ENCODE data around the gene HAS3. TPM values are rescaled to one million over a fixed set of nuclear protein-coding genes. Genes with fewer than 3 reads are reported as not detected.

The HAS3 gene
- polyA plus RNA-seq, 4 donors: 3.5 to 4.9 (median 4.5) TPM

DNA sequence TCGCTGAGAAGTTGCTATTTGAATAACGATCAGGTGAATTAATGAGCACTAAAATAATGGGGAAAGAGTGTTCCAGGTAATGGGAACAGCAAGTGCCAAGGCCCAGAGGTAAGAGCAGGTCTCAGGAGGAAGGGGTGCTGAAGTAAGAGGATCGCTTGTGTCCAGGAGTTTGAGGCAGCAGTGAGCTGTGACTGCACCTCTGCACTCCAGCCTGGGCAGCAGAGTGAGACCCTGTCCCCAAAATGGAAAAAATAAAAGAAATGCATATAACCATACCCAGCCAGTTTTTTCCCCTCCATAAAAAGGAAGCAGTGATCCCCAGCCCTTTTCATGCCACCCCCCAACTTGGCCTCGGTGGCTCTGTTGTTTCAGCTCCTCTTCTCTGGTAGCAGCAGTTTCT is 16.8 kb upstream of the HAS3 start:
- DNase-seq (ENCODE audit: low read depth in 4 of 4, low spot score in 3 of 4): no peak

DNA sequence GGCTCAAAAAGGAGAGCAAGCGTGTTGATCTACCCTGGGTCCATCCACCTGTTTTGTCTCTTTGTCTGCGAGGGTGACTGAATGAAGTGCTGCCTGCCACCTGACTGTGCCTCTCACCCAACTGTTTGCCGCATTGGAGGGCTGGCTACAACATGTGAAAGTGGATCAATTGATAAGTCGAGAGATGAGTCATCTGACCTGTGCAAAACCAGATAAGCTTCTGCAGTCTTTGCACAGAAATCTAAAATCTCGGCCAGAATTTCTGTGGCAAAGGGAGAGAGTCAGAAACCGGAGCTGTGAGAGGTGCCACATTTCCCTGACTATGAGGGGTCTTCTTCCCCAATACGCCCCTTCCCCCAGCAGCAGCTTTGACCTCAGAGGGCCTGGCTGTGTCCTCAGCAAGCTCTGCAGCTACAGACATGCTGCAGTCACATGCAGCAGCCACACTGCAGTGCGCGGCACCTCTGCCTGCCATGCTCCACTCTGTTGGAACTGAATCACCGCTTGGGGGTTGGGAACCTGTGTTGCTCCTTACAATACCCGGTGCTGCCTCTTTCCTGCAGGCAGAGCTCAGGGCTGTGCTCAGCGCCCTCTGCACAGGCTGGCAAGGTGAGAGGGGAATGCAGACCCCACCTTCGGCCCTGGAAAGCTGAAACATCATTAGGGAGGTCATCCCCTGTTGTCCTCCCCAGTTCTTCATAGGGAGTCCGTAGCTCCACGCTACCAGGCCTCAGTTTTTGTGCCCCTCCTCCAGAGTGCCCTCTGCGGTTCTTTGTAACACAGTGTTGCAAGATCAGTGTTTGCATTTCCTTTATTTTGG is 16.2 kb upstream of the HAS3 start:
- DNase-seq (ENCODE audit: low read depth in 4 of 4, low spot score in 3 of 4): no peak

DNA sequence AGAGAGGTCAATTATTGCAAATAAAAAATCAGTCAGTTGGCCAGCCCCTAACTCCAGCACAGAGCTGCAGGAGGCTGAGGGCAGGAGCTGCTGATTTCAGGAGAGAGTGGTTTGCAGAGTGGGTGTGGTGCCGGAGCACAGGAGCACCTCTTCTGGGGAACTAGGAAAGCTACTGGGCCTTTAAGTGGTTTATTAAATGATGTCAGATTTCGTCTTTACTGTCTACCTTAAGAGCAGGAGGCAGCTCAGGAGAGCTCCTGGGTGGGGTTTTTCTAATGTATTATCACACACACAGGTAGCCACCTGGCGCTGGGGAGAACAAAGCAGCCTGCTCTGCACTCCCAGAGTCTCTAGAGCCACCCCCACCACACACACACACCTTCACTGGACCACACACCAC is 11.5 kb upstream of the HAS3 start:
- DNase-seq (ENCODE audit: low read depth in 4 of 4, low spot score in 3 of 4): no peak

DNA sequence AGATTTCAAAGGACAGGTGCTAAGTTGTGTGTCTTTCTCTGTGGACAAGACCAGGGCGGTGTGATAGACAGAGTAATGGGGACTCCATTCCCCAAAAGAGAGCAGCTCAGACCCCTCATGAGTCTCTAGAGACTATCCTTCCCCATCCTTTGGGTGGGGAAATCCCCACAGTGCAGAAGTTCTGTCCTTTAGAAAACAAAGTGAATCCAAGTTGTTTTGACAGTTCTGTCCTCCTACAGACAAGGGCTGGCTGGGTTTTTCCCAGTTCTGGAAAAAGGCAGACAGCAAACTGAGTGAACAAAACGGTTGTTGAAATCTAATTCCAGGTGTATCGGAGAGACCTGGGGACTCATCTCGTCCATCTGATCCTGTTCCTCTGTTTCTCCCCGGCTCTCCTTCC is 11.0 kb upstream of the HAS3 start:
- no peak for DNase-seq (ENCODE audit: low read depth in 4 of 4, low spot score in 3 of 4)

DNA sequence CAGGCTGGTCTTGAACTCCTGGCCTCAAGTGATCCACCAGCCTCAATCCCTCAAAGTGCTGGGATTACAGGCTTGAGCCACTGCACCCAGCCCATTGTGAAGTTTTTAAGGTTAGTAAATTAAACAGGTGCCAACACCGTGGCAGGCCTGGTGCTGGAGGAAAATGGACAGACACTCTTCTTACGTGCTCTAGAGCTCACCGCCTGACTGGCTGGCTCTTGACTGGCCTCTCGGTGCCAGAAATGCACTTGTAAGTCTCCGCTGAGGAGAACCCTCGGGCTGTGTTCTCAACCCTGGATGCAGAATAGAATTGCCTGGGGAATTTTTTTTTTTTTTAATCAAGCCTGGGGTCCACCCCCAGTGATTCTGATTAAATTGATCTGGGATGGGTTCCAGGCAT is 10.3 kb upstream of the HAS3 start:
- DNase-seq (ENCODE audit: low read depth in 4 of 4, low spot score in 3 of 4): no peak

DNA sequence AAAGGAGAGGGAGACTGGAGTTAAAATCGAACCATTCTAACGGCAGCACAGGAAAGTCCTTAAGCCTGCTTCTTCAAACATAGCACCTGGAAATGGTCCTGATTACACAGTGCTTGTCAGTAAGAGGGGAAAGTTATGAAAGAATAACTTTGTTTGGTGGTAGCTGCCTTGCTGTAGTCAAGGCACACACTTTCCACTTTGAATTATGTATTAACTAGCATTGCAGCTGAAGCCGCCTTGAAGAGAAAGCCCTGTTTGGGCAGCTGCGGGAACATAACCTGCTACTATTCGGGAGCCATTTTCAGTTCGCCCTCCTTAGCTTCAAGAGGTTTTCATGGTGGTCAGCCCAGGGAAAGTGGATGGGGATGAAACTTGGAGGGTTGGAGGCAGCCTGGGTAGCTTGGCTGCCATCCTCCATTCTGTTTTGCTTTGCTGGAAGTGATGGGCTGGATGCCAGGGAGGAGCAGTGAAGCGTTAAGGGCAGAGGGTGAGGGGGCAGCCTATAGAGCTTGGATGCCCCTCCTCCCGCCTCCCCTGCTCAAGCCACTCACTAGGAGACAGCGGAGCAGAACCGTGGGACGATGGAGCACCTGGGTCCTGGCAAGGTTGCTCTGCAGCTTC is 5.3 kb upstream of the HAS3 start:
- peak in 1 of 4 donors; percentile 55 for DNase-seq (ENCODE audit: low read depth in 4 of 4, low spot score in 3 of 4)

DNA sequence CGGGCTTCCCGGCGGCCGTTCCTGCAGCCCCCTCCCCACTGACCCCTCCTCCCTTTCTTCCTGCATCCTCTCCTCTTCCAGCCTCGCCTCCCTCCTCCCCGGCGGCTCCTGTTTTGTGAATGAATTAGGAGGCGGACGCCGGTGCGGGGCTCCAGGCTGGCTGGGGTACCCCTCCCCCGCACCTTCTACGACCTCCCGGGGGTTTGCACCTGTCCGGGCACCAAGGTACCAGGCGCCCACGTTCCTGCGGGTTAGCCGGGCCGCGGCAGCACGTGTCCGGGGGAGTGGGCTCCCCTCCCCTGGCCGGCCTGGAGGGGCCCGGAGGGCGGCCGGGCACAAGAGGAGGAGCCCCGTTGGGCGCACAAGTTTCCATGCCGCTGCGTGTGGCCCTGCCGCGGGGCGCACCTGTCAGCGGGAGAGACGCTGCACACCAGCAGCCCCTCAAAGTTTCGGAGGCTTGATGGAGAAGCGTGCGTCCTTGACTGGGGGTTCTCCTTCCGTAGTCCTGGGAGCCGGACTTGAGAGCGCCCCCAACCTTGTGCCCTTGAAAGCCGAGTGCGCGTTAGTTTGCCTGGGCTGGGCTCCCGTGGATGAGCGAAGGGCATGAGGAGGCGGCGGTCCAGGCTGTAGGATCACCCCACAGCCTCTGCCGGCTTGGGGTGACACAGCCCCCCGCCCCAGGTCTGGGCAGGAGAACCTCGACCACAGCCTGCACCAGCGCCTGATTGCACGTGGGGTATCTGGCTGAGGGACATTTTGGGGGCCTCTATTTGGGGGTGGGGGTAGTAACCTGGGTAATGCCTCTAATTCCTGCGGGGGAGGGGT is 1.2 kb downstream of the HAS3 start:
- no peak for DNase-seq (ENCODE audit: low read depth in 4 of 4, low spot score in 3 of 4)

DNA sequence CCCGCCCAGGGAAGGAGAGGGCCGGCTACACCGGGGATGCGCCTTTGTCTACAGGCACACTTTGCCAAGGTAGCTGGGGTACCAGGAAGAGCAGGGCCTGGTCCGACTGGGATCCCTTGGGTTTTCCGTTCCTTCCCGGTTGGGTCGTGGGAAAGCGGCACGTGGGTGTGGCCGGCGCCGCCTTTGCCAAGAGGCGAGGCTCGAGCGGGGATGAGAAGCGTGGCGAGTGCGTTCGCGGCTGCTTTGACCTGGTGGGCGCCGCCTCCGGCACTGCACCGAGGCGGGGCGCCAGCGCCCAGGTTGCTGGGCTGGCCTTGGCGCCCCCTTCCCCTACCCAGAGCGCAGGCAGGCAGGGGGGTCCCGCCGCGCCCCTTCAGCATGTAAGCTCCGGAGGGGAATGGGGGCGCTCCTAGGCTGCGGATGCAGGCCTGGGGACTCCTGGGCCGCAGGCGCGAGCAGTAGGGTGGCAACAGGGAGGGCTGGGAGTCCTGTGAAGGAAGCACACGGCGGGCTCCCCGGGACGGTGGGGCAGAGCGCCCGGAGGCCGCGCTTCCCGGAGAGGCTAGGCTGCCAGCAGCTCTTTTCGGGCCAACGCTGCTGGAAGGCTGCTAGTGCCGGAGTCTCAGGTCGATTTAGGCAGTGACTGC is 2.0 kb downstream of the HAS3 start:
- DNase-seq (ENCODE audit: low read depth in 4 of 4, low spot score in 3 of 4): no peak

DNA sequence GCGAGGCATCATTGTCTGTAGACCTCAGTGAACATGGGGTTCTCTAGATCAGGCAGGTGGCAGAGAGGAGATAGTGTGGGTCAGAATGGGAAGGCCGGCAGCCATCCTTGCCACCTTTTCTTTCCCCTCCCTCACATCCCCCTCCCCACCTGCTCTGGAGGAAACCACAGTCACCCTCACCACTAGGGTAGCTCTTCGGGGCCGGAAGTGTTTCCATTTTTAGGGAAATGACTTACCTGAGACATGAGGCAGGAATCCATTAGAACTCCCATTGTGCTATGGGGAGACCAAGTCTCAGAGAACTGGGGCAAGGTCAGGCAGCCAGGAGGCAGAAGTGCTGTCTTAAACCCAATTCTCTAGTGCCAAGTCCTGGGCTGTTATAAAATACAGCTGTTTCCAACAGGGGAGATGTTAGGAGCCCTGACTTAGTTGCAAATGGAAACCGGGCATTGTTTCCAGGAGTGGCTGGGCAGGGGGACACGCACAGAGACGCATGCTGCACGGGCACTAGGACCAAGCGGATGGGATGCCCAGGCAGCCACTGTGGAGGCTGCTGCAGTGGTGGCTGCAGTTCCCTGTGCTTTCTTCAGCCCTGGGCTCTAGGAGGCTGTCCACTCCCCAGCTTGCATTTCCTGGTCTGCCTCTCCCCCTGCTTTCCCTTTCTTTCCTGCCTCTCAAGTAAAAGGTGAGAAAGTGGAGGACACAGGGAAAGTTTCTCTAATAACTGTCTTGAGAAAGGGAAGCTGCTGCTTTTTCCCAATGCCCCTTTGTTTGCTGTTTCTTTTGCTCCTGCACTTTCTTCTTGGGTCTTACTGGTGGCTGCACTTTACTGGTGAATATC is 2.8 kb downstream of the HAS3 start:
- no peak for DNase-seq (ENCODE audit: low read depth in 4 of 4, low spot score in 3 of 4)

DNA sequence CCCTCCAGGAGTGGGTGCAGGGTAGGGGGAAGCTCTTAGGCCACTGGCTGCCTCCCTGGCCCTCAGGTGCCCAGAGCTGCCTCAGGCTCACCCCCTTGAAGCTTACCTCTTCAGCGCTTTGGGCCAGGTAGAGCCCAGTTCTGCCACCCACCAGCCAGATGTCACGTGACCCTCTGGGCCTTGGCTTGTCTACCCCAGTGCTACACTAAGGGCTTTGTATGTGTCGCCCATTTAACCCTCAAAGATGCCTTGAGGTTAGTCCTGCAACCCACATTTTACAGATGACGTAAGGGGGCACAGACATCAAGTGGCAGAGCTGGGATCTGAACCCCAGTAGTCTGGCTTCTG is 3.4 kb downstream of the HAS3 start:
- no peak for DNase-seq (ENCODE audit: low read depth in 4 of 4, low spot score in 3 of 4)

DNA sequence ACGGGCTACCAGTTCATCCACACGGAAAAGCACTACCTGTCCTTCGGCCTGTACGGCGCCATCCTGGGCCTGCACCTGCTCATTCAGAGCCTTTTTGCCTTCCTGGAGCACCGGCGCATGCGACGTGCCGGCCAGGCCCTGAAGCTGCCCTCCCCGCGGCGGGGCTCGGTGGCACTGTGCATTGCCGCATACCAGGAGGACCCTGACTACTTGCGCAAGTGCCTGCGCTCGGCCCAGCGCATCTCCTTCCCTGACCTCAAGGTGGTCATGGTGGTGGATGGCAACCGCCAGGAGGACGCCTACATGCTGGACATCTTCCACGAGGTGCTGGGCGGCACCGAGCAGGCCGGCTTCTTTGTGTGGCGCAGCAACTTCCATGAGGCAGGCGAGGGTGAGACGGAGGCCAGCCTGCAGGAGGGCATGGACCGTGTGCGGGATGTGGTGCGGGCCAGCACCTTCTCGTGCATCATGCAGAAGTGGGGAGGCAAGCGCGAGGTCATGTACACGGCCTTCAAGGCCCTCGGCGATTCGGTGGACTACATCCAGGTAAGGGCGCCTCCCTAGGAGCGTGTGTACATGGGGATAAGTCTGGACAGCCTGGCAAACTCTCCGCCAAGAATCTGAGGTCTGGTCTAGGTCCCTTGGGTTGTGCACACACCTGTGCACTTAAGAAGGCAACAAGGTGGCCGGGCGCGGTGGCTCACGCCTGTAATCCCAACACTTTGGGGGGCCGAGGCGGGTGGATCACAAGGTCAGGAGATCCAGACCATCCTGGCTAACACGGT is 4.2 kb downstream of the HAS3 start:
- DNase-seq (ENCODE audit: low read depth in 4 of 4, low spot score in 3 of 4): no peak

DNA sequence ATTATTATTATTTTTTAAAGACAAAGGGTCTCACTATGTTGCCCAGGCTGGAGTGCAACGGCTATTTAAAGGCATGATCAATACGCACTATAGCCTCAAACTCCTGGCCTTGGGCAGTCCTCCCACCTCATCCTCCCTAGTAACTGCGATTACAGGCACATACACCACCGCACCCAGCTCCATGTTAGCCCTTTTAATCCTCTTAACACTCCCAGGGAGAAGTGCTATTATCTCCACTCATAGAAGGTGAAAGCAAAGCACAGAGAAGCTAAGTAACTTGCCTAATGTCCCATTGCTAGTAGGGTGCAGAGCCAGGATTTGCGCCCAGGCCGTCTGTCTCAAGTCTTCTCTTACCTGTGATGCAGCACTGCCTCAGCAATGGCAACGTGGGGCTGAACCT is 5.0 kb downstream of the HAS3 start:
- DNase-seq (ENCODE audit: low read depth in 4 of 4, low spot score in 3 of 4): no peak

DNA sequence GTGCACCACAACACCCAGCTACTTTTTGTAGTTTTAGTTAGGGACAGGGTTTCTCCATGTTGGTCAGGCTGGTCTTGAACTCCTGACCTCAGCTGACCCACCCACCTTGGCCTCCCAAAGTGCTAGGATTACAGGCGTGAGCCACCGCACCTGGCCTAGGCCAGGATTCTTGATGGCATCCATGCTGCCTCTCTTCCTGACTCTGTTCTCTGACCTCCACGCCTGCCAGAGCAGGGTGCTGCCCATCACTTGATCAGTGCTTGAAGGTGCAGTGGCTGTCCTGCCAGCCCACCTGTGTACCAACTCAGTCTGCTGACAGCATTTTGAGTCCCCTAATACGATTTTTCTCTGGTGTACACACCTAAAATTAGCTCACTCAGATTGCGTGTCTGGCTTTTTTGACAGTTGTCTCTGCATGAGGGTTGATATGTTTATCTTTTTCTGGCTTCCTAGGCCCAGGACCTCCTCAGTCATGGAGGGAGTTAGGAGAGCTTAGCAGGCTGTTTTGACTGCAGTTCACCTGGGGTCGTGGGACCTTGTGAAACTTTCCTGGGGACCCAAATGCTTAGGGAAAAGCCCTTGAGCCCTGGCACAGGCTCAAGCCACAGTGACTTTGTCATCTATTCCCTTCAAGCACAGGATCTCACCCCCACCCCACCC is 5.9 kb downstream of the HAS3 start:
- no peak for DNase-seq (ENCODE audit: low read depth in 4 of 4, low spot score in 3 of 4)

DNA sequence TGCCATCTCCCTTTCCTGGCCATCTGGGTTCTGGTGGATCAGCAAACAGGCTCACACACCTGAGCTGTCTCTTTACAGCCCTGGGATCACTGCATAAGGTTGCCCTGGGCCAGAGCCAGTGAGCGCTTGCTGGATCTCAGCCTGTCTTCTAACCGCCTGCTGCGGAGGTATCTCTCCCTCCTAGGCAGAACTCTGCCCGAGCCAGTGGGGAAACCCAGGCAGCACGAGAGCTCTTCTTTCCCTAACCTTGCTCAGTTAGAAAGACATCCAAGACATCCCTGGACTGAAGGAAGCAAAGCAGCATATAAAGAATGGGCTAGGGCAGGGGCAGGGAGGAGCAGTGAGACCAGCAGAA is 6.4 kb downstream of the HAS3 start:
- no peak for DNase-seq (ENCODE audit: low read depth in 4 of 4, low spot score in 3 of 4)

DNA sequence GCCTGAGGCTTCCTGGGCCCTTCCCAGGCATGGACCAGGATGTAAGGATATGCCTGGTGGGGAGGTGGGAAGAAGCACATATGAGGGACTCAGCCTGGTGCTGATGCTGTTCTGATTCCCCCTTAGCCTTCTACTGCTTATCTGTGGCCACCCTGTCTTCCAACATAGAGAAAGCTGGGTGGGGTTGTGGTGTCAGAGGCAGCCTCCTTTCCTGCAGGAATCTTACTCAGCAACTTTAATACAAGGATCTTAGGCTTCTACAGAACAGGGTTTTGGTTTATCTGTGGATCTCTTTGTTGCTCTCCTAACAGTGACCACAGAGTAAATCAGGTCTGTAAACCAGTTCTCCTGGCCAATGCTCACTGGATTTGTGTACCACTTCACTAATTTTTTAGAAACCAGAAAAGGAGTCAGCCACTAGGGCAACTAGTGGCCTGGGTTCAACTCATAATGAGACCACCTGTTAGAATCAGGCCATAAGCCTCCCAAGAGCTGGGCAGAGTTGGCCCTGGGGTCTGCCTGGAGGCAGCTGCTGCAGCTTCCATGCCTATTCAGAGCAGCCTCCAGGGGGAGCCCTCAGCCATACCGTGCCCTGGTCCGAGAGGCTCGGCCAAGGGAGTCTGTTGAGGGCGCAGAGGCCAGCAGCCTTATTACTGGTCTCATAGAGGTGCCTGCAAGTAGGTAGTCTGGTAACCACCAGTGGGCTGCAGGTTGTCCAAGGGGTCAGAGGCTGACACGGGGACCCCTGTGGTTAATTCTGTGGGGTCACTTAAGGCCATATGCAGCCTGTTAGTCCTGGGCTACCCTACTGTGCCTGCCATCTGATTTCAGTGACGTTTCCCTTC is 7.1 kb downstream of the HAS3 start:
- no peak for DNase-seq (ENCODE audit: low read depth in 4 of 4, low spot score in 3 of 4)

DNA sequence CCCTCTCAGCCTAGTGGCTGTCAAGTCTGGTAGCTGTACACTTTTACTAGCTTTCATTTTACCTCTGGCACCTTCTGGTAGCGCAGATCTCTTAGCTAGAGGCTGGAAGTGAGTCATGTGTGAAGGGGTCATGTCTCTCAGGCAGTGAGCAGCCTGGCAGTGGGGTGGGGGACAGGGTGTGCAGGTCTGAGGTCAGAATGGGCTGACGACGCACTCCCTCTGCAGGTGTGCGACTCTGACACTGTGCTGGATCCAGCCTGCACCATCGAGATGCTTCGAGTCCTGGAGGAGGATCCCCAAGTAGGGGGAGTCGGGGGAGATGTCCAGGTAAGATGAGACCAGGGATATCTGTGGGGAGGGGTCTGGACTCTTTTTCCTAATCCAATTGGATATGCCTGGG is 7.8 kb downstream of the HAS3 start:
- DNase-seq (ENCODE audit: low read depth in 4 of 4, low spot score in 3 of 4): no peak

DNA sequence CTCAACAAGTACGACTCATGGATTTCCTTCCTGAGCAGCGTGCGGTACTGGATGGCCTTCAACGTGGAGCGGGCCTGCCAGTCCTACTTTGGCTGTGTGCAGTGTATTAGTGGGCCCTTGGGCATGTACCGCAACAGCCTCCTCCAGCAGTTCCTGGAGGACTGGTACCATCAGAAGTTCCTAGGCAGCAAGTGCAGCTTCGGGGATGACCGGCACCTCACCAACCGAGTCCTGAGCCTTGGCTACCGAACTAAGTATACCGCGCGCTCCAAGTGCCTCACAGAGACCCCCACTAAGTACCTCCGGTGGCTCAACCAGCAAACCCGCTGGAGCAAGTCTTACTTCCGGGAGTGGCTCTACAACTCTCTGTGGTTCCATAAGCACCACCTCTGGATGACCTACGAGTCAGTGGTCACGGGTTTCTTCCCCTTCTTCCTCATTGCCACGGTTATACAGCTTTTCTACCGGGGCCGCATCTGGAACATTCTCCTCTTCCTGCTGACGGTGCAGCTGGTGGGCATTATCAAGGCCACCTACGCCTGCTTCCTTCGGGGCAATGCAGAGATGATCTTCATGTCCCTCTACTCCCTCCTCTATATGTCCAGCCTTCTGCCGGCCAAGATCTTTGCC is 9.0 kb downstream of the HAS3 start:
- DNase-seq (ENCODE audit: low read depth in 4 of 4, low spot score in 3 of 4): no peak

DNA sequence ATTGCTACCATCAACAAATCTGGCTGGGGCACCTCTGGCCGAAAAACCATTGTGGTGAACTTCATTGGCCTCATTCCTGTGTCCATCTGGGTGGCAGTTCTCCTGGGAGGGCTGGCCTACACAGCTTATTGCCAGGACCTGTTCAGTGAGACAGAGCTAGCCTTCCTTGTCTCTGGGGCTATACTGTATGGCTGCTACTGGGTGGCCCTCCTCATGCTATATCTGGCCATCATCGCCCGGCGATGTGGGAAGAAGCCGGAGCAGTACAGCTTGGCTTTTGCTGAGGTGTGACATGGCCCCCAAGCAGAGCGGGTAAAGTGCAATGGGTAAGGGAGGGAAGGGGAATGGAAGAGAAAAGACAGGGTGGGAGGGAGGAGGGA is 9.5 kb downstream of the HAS3 start:
- no peak for DNase-seq (ENCODE audit: low read depth in 4 of 4, low spot score in 3 of 4)
